ELR (cell line): ENCODE data around the gene ZMIZ1.

Experiments
- DNase-seq: peaks from one replicate; pipeline ENCODE4 v3.0.0-alpha.2; 2015; ENCODE audit warnings: low read depth

Gene ZMIZ1

DNA sequence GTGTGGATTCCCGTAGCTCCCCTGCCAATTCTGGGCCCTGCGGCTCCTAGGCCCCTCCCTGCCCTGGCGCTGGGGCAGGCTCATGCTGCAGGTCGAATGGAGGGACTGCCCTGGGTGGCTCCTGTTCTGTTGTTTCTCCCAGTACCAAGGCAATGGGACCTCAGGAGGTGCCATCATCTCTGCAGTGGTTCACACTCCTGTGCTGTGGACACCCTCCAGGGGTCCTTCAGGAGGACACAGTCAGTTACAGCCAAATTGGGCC lies 138.3 kb downstream of the ZMIZ1 start:
- no peak for DNase-seq

DNA sequence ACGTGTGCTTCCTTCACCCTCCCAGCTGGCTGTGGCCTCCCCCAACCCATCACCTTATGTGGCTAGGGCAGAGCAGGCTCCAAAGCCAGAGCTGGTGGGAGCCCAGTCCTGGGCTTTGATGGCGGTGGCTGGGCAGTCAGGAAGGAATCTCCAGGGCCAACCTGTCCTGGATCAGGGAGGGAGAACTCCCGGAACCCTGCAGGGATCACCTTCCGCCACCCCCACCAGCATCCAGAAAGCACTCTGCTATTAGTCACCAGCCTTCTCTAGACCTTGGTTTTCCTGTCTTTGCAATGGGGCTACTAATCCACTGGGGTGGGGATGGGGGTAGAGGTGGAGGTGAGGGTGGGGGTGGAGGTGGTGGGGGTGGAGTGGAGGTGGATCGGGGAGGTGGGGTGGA lies 139.0 kb downstream of the ZMIZ1 start:
- no peak for DNase-seq

DNA sequence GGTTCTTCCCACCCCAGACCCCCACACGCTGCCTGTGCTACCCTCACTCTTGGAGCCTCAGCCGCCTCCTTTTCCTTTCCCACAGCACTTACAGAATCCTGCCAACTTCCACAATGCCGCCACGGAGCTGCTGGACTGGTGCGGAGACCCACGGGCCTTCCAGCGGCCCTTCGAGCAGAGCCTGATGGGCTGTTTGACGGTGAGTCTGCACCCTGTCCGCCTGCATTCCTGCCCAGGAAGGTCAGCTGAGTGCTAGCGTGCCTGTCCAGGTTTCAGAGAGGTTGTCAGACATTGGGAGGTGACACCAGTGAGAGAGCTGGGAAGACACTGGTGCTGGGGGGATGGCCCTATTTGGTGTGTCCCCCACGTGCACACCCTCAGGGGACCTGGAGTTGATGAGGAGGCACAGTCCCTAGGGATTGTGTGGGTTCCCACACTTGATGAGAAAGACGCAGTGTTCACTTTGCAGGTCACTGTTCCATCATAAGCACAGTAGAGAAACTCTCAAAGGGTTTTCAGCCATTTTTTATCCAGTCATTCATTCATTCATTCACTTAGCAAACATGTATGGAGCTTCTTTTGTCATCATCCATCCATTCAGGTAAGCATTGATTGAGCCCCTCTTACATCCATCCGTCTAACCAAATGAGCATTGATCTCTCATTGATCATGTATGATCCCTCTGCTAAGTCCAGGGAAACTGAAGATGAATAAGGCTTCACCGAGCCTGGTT lies 139.7 kb downstream of the ZMIZ1 start:
- DNase-seq = no peak

DNA sequence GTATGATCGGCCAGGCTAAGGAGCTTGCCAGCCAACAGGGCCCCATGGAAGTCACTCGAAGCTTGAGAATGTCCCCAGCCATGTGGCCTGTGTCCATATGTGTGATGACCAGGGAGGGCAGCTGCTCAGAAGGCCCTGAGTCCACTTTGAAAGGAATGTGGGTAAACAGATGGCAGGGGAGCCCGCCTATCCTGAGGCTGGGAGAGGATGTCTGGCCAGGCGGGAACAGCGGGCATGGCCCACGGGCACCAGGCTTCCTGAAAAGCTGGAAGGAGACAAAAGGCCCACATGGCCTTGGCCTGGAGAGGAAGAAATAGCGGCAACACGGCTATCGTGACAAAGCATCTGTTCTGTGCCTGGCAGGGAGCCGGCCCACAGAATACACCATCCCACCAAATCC lies 140.6 kb downstream of the ZMIZ1 start:
- no peak for DNase-seq

DNA sequence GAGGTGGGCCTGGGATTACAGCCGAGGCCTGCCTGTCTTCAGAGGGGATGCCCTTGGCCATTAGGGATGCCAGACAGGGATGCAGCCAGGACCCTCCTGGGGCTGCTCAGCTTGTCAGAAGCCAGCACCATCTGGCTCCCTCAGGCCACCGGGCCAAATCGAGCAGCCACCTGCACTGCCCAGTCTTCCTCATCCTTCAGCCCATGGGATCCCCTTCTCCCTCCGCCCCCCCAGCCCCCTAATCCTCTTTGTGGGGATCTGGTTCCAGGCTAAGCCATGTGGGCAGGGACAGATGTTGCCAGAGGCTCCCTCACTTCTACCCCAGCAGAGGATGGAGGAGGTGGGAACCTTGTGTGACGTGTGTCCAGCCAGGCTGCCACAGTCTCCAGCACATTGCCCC lies 141.1 kb downstream of the ZMIZ1 start:
- no peak for DNase-seq

DNA sequence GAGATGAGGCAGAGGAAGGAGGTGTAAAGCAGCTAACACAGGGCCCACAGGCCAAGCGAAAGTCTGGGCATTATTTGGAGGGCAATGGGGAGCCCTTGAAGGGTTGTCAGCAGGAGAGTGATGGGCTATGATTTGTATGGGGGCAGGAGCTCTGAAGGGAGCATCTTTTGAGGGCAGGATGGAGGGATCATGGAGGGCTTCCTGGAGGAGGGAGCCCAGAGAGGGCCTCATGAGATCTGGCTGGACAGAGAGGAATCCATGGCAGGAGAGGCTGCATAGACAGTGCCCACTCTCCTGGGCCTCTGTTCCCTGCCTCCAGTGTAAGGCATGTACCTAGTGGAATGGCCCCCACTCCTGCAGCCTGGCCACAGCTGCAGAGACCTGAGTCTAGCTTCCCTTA lies 141.9 kb downstream of the ZMIZ1 start:
- no peak for DNase-seq

DNA sequence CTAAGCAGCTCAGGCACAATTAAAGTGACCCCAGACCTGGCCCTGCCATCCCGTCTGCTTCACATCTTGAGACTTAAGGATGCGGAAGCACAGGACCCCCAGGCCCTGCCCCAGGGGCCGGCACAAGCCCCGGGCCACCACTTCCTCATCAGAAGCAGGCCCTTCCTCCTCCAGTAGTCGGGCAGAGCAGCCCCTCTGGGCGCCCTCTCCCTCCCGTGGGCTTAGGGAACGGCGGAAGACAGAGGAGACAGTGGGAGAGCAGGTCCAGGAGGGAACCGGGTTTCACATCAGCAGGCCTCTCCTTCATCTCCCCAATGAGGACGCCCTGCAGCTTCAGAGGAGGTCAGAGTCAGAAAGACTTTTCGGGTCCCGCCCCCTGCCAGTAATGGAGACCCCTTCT lies 142.8 kb downstream of the ZMIZ1 start:
- no peak for DNase-seq

DNA sequence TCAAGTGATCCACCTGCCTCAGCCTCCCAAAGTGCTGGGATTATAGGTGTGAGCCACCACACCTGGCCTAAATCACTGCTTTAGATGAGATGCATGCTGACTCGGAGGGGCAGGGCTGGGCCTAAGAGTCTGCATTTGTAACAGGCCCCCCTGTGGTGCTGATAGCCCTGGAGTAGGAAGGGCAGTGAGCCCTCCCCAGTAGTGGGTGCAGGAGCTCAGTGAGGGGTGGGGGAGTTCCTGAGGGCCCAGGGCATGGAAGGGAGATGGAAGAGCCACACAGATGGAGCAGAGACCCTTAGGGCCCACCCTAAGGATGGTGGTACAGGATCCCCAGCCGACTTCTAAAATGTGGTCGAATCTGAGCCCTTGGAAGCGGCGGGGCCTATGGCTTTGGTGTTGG lies 146.8 kb downstream of the ZMIZ1 start:
- DNase-seq = no peak

DNA sequence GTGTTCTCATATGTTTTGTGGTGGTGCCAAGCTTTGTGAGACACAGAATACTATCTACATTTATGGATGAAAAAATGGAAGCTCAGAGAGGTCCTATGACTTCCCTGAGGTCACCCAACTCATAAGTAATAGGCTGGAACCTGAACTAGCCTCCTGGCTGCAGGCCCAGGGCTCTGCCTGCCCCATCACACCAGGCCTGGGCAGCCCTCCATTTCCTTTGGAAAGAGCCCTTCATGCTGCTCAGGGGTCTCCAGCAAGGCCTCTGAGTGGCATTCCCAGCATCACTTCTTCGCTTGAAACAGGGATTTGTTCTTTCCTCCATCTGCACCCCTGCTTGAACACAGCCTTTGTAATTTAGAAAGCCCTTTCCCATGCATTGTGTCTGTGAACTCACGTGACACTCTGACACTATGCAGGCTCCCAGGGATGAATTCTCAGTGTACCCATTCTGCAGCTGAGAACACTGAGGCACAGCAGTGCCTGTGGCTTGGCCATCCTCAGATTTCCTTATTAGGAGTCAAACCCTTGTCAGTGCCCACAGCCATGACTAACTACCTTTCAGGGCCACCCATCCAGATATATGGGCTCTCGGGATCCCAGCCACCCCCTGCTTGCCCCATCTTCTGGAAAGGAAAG lies 150.7 kb downstream of the ZMIZ1 start:
- DNase-seq = no peak

DNA sequence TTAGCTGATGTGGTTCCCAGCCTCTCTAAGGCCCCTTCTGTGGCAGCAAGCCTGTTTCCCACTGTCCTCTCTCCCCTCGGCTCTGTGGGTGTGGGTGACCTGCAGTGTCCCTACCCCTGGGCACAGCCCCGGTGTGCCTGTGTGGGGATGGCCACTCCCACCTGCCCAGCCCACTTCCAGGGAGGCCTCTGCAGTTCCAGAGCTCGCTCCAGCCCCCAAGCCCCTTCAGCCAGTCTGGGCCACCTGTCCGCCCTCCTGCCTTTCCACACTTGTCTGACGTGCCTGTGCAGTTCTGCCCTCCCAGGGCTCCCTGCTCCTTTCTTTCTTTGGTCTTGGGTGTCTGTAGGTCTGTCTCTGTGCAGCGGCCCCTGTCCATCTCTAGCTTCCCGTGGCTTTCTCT lies 151.5 kb downstream of the ZMIZ1 start:
- no peak for DNase-seq

DNA sequence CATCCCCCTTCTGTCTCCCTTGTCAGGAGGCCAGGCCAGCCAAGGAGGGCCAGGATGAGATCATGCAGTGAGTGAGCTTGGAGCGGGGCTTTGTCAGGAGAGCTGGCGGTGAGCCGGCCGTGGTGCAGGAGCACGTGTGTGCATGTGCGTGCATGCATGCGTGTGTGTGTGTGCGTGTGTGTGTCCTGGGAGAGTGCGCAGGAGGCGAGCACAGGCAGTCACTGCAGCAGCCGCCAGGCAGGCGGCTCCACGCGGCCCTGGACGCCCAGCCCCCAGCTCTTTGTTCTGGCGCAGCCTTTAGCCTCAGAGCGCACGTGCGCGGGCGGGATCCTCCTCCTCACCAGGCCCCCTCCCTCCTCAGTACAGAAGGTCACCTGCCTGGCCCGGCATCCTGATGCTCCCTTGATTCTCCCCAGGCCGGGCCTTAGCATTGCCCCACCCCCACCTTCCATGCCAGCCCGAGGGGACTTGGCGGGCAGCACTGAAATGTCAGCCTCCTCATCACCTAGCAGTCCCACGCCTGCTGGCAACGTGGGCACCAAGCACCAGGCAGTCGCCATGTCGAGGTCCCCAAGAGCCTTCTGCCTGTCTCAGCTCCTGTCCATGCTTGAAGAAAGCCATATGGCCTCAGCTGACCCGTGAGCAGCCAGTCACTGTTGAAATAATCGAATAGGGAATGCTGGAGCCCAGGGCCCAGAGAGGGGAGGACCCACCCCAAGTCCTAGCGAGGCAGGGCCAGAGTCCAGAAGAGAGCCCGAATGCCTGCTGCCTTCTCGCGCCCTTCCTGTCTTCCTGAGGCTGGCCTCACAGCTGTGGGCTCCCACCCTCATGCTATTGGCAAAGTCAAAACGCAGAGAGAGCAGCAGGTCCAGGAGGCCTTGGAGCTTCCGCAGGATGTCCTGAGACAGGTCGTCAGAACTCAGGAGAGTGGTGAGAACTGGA lies 152.6 kb downstream of the ZMIZ1 start:
- DNase-seq = no peak

DNA sequence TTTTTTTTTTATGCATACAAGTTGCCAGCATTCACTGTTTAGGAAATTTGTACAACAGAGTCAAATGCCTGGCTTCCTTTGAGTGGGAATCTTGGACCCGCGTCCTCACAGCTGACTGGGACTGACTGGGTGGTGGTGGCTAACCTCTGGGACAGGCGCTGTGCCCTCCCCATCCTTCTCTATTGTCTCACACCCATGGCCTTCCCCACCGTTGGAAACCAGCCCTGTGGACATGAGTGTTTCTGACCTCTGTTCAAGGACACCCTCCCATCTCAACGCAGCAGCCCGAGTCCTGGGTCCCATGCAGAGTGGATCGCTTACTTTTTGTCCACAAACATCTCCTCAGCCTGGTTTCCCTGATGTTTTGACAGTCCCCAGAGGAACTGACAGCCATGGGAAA lies 153.4 kb downstream of the ZMIZ1 start:
- DNase-seq = no peak

DNA sequence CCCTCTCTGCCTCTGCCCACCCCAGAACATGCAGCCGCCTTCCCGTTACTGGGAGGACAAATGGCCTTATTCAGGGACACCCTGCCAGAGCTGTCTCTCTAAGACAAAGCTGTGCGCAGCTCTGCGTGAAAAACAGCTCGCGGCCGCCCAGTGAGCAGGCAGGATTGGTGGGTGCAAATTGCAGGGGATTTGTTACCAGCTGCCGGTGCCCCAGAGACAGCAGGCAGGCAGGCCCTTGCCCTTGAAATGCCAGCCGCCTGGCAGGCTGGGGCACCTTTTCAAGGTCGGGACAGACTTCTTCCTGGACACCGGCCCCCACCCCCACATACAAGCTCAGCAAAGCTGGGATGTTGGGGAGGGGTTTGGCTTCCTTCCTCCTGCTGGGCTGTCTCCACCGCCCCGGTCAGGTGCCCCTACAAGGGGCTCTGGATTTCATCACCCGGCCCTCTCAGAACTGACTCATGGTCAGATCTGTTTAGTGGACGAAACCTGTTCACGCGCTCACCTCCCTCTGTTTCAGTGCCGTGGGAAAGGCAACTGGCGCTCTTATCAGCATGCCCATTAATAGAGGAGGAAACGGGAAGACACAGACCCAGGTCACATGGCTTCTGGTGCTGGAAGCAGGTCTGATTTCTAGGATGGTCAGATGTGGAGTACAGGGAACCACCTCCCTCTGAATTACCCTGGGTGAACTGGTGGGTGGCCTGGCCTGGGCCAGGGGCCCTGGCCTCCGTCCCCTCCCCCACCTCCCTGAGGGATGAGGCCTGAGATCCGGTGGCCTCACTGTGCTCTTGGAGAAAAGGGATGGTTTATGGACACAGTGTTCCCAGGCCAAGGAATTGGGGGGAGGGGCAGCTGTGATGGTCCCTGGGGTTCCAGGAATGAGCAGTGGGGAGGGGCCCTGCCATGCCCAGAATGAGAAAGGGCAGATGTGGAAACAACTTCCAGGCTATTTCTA lies 154.6 kb downstream of the ZMIZ1 start:
- no peak for DNase-seq

DNA sequence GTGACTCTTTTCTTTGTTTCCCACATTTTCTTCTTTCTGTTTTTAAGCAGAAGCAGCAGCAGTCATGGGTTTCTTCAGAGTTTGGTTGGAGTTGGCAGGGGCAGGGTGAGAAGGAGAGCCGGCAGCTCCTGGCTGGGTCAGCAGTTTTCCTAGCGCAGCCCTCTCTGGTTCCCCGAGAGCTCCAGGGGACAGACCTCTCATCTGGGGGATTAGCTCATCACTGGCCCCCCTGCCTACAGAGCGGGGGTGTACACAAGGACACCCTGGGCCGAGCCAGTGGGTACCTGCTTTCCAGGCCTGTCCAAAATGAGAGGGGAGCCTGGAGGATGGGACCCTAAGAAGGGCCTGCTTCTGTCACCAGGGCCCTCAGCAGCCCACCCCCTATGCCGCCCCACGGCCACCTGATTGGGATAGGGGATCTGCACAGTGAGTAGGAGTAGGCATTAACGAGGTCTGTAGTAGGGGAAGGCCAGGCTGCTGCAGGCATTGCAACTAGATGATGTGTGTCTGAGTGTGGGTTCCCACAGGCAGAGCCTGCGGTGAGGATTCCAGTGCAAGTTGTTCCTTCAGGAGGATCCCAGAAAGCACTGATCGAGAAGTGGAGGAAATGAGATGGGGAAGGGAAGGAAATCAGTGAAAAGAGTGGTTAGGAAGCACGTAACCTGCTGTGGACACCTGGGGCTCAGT lies 155.6 kb downstream of the ZMIZ1 start:
- no peak for DNase-seq

DNA sequence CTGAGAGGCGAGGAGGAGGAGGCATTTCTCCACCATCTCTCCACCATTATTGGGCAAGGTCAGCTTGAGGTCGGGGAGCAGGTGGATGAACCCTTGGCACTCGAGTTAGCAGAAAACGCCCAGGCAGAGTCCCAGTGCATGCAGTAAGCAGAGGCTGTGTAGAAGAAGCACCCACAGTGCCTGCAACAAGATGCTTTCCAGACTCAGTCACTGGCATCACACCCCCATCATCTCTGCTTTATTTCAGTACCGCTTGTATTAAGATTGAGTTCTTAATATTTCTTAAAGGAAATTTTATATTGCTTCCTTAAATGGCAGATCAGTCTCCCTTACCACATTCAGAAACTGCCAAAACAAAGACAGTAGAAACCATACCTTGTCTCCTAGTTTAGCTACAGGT lies 156.2 kb downstream of the ZMIZ1 start:
- no peak for DNase-seq

DNA sequence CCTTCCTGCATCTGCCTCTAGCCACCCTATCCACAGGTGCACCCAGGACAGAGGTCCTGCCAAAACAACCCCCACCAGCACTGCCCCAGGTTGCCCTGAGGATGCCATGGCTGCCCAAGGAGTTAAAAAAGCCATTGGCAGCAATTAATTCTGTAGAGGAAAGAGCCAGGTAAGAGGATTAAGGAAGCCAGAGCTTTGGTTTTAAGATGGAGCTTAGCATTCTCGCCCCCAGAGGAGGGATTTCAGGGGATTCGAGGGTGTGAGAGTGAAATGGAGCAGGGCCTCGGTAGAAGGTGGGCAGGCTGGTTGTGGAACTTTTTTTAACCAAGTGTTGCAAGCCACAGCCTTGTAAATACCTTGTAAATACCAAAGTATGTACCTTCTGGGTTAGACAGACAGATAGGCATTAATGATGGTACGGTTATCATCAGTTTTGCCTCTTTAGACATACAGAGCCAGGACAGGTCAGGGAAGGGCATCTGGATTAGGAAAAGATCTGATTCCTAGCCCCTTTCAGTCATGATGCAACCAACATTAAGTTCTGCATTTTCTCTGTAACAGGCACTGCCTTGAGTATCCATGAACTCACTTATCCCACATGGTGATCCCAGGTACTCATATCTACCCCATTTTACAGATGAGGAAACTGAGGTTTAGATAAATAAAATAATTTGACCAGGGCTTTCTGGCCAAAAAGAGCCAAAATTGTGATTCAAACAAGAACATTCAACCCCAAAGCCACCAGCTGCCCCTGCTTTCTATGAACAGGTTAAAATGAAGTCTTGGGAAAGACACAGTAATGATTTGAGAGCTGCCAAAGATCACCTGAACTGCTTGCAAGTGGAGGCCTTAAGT lies 157.9 kb downstream of the ZMIZ1 start:
- no peak for DNase-seq

DNA sequence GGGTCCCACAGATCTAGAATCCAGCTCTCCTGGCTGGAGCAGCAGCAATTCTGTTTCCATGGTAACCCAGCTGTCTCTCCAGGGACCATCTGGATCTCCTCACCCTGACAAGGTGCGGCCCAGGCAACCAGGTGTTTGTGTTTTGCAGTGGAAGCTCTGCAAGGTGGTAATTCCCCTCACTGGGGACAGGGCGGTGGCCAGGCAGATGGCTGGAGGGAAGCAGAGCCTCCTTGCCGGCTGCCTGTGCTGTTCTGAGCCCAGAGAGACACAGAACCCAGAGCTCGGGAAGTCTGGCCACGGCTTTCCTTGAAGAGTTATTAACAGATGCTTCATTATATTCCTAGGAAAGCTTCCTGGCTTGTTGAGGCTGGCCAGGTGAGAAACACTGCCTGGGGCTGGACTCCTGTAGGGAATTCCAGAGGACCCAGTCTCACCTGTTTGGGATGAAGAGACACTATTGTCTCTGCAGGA lies 160.3 kb downstream of the ZMIZ1 start:
- DNase-seq = no peak

DNA sequence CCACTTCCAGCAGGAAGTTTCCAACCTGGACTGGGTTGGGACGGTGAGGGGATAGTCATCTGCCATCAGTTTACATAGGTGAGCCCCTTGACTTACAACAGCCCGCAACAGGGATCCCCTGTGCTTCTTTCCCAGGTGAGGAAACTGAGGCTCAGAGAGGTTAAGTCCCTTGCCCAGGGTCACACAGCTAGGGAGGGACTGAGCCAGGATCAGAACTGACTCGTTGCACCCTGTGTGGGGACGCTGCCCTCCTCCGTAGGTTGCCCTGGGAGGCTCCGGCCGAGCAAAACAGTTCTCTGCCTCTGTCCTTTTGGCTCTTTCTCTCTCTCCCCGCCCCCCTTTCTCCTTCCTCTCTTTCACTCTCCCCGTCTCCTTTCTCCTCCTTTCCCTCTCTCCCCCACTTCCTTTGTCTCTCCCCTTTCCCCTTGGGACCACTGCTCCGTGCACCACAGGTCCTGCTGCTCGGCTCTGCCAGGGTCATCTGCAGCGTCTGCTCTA lies 161.1 kb downstream of the ZMIZ1 start:
- DNase-seq = no peak

DNA sequence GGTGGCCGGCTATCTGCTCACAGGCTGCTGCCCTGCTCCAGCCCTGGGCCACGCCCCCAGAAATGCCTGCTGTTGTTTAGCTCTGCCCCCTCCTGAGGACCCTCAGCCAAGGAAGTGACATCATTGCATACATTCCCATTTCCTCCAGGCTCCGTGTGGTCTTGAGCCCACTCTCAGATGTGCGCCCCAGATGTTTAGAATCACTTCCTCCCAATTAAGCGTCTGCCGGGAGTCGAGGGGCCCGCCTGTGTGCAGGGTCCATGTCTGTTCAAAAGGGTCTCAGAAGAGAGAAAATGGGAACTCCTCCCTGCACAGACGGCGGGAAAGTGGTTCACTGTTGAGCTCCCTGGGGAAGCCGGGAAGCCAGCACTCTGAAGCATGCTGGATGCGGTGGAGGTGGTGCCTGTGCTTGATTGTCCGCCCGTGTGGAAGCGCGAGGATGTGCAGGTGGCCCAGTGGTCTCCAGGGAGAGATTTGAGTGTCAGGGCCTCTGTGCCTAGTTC lies 161.6 kb downstream of the ZMIZ1 start:
- DNase-seq = no peak

DNA sequence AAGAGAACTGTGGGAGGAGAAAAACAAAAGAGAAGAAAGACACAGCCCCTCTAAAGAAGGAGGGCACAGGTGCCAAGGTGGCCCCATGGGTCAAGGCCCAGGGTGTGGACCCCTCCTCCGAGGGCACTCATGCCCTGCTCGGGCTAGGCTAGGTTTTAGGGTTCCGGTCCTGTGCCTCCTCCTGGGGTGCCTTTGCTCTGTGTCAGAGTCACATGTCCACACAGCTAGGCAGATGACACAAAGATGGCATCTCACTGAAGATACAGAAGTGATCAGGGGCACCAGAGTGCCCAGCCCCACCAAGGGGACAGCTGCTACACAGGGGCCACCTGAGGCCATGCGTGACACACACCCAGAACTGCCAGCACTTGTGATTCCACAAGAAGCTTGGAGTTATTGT lies 162.1 kb downstream of the ZMIZ1 start:
- no peak for DNase-seq
